Activated CD8-positive, alpha-beta T cell treated with anti-CD3 and anti-CD28 coated beads for 36 hours (primary cell): ENCODE data around the gene PRDM16. TPM values are rescaled to one million over a fixed set of nuclear protein-coding genes. Genes with fewer than 3 reads are reported as not detected.

Source experiments
- ATAC-seq: fragments of 200-7000 bp; cut with Tn5 transposase; one replicate; pipeline ENCODE4 v1.10.0; 2021; ENCODE audit warnings: mild to moderate bottlenecking, moderate library complexity
- CTCF ChIA-PET: fragments of 350-600 bp; sonication (Branson Sonifier 250); formaldehyde crosslinking; loops from one replicate; lab custom pipeline; 2021; ENCODE audit warnings: antibody characterized with exemption; lab: Charles Lee
- POLR2A ChIA-PET: fragments of 350-600 bp; sonication (Branson Sonifier 250); formaldehyde crosslinking; loops from one replicate; lab custom pipeline; 2021; ENCODE audit warnings: antibody characterized with exemption; lab: Charles Lee
- DNase-seq: peaks from one replicate; pipeline ENCODE4 v3.0.0-alpha.2; 2020
- H3K27ac Mint-ChIP-seq: one replicate; pipeline ENCODE4 v1.8.0; 2021; ENCODE audit warnings: mild to moderate bottlenecking, mixed read lengths
- H3K27me3 Mint-ChIP-seq: one replicate; pipeline ENCODE4 v1.8.0; 2021; ENCODE audit warnings: mixed read lengths
- H3K36me3 Mint-ChIP-seq: one replicate; pipeline ENCODE4 v1.8.0; 2021; ENCODE audit warnings: low read depth, mixed read lengths
- H3K4me1 Mint-ChIP-seq: one replicate; pipeline ENCODE4 v1.8.0; 2021; ENCODE audit warnings: low read depth, mixed read lengths
- H3K4me3 Mint-ChIP-seq: one replicate; pipeline ENCODE4 v1.8.0; 2021; ENCODE audit warnings: mild to moderate bottlenecking, moderate library complexity, mixed read lengths
- H3K9me3 Mint-ChIP-seq: one replicate; pipeline ENCODE4 v1.8.0; 2021; ENCODE audit warnings: mixed read lengths
- intact Hi-C: fragments of 100-400 bp; cut with micrococcal nuclease; formaldehyde crosslinking; loops from one replicate; pipeline ENCODE4 v1.10.0; 2022
- total RNA-seq, 2 experiments: library from RNA; stranded (reverse); gene quantifications; one replicate each; pipeline ENCODE4 v1.2.3, GENCODE V29; 2021
- TF ChIP-seq, protein P1 (sequence below): fragments of 200-600 bp; IDR thresholded peaks from one replicate; pipeline ENCODE4 v1.8.0; 2022; ENCODE audit warnings: antibody characterized with exemption, mild to moderate bottlenecking

PRDM16 gene
- total RNA-seq, 2 experiments from 2014 or later, result 0.29 to 0.49 TPM

DNA sequence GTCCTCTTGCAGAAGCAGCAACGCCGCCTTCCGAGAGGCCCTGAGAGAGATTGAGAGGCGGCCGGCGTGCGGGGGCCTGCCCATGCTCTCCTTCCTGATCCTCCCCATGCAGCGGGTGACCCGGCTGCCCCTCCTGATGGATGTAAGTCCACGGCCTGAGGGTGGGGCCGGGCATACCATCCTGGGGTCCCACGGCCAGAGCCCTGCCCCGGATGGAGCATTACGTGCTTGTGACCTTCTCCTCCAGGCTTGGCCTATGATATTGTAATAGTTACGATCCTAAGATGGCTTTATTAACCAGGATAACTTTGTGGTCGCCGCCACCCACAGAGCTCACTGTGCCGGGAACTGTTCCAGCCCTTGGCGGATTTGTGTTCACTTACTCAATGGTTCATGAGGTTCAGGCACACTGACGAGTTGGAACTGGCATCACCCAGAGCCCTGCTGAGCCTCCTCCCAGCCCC is 404.4 kb downstream of the PRDM16 start:
- ChIA-PET POLR2A (no interaction called here), CTCF (no interaction called here)
- ATAC-seq (no peak), DNase-seq (no peak)
- intact Hi-C loops, result no loop called here
- H3K27ac Mint-ChIP-seq, result no peak overlapping the region
- no peak overlapping the region for H3K4me3 Mint-ChIP-seq
- TF ChIP-seq, protein P1, sequence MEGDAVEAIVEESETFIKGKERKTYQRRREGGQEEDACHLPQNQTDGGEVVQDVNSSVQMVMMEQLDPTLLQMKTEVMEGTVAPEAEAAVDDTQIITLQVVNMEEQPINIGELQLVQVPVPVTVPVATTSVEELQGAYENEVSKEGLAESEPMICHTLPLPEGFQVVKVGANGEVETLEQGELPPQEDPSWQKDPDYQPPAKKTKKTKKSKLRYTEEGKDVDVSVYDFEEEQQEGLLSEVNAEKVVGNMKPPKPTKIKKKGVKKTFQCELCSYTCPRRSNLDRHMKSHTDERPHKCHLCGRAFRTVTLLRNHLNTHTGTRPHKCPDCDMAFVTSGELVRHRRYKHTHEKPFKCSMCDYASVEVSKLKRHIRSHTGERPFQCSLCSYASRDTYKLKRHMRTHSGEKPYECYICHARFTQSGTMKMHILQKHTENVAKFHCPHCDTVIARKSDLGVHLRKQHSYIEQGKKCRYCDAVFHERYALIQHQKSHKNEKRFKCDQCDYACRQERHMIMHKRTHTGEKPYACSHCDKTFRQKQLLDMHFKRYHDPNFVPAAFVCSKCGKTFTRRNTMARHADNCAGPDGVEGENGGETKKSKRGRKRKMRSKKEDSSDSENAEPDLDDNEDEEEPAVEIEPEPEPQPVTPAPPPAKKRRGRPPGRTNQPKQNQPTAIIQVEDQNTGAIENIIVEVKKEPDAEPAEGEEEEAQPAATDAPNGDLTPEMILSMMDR, result no peak
- peaks cover 3% of the 10 kb centered on the region for H3K4me1 Mint-ChIP-seq
- H3K27me3 Mint-ChIP-seq, result no peaks in the 10 kb centered on the region
- no peaks in the 10 kb centered on the region for H3K36me3 Mint-ChIP-seq
- no peaks in the 10 kb centered on the region for H3K9me3 Mint-ChIP-seq

DNA sequence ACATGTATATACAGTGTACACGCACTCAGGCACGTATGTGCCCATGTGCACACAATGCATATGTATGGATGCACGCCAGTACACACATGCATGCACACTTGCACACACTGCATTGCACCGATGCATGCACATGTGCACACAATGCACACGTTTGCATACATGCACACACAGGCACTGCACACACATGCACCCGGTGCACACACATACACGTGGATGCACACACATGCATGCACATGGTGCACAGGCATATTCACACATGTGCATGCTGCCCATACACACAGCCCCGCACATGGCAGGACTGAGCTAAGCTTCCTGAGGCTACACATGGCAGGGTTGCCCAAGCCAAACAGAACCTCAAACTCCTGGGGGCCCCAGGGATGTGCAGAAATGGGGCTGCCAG is 405.0 kb downstream of the PRDM16 start:
- Mint-ChIP-seq H3K9me3 (no peaks in the 10 kb centered on the region), H3K36me3 (no peaks in the 10 kb centered on the region), H3K27me3 (no peaks in the 10 kb centered on the region), H3K4me1 (peaks cover 3% of the 10 kb centered on the region), H3K27ac (no peak overlapping the region), H3K4me3 (no peak overlapping the region)
- intact Hi-C loops, result no loop called here
- ChIA-PET CTCF (no interaction called here), POLR2A (no interaction called here)
- ATAC-seq, result no peak
- TF ChIP-seq, protein P1, result no peak
- no peak for DNase-seq

DNA sequence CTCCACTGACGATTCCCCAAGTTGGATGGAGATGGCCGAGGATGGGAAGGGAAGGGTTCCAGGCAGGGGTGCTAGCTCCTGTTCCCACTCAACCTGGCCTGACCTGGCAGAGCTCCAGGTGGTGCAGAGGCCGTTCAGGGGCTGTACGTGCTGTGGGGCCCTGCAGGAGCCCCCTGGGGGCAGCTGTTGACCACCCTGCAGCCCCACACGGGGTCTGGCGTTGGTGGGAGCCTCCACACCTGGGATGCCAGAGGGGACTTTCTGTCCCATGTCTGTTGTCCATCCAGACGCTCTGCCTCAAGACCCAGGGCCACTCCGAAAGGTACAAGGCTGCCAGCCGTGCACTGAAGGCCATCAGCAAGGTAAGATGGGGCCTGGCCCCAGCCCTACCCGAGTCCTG is 405.4 kb downstream of the PRDM16 start:
- peaks cover 3% of the 10 kb centered on the region for H3K4me1 Mint-ChIP-seq
- H3K27me3 Mint-ChIP-seq, result no peaks in the 10 kb centered on the region
- ATAC-seq (no peak), DNase-seq (no peak)
- H3K4me3 Mint-ChIP-seq, result no peak overlapping the region
- intact Hi-C loops, result no loop called here
- TF ChIP-seq, protein P1, result no peak
- ChIA-PET CTCF (no interaction called here), POLR2A (no interaction called here)
- H3K9me3 Mint-ChIP-seq, result no peaks in the 10 kb centered on the region
- no peak overlapping the region for H3K27ac Mint-ChIP-seq
- H3K36me3 Mint-ChIP-seq, result no peaks in the 10 kb centered on the region

DNA sequence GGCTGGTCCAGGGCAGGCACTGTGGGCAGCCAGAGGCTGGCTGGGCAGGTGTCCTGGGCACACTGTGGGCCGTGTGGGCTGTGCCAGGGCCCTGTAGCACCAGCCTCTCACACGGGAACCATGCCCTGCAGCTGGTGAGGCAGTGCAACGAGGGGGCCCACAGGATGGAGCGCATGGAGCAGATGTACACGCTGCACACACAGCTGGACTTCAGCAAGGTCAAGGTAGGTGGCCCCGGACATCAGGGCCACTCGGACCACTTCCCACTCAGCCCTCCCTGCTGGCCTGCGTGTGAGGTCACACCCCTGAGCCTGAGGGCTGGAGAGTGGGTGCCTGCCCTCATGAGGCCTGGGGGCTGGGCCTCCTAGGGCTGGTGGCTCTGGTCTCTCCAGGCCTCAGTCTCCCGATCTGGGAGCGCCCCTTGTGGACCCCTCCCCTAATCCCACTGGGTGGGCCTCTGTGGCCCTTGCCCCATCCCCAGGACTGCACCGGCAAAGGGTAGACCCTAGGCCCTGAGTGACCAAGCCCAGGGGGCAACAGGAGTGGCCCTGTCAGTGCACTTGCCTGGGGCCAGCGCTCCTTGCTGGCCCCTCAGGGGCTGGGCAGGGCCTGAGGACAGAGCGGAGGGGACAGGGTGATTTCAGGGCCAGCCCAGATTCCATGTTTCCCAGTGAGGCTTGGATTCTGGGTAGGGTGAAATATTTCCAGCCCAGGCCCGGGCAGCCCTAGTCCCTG is 407.0 kb downstream of the PRDM16 start:
- DNase-seq (no peak), ATAC-seq (no peak)
- Mint-ChIP-seq H3K36me3 (no peaks in the 10 kb centered on the region), H3K27me3 (no peaks in the 10 kb centered on the region), H3K27ac (no peak overlapping the region), H3K4me3 (no peak overlapping the region), H3K4me1 (no peaks in the 10 kb centered on the region), H3K9me3 (no peaks in the 10 kb centered on the region)
- intact Hi-C loops, result no loop called here
- POLR2A ChIA-PET, result no interaction called here
- TF ChIP-seq, protein P1, result no peak
- CTCF ChIA-PET, result no interaction called here

DNA sequence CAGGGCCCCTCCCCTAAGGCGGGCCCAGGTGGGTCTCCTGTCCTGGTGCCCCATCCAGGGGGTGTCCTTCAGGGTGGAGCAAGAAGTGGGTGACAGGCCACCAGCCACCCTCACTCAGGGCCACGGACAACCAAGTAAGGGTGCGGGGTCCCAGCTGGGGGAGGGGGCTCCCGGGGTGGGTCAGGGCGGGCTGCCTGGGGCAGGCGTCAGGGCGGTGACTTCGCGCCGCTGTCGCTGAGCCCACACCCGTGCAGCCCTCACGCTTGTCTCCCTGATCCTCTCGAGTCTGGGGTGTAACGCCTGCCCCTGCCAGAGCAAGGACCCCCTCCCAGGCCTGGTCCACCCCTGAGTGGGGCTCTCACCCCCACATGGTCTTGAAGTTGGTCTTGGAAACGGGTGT is 407.7 kb downstream of the PRDM16 start:
- intact Hi-C loops, result no loop called here
- Mint-ChIP-seq H3K27me3 (no peaks in the 10 kb centered on the region), H3K9me3 (no peaks in the 10 kb centered on the region), H3K36me3 (no peaks in the 10 kb centered on the region), H3K27ac (no peak overlapping the region), H3K4me1 (no peaks in the 10 kb centered on the region), H3K4me3 (no peak overlapping the region)
- CTCF ChIA-PET, result no interaction called here
- ATAC-seq, result no peak
- DNase-seq, result no peak
- TF ChIP-seq, protein P1, result no peak
- POLR2A ChIA-PET, result no interaction called here
